ENCODE data around the gene CSNK2A2.

CSNK2A2 gene

DNA sequence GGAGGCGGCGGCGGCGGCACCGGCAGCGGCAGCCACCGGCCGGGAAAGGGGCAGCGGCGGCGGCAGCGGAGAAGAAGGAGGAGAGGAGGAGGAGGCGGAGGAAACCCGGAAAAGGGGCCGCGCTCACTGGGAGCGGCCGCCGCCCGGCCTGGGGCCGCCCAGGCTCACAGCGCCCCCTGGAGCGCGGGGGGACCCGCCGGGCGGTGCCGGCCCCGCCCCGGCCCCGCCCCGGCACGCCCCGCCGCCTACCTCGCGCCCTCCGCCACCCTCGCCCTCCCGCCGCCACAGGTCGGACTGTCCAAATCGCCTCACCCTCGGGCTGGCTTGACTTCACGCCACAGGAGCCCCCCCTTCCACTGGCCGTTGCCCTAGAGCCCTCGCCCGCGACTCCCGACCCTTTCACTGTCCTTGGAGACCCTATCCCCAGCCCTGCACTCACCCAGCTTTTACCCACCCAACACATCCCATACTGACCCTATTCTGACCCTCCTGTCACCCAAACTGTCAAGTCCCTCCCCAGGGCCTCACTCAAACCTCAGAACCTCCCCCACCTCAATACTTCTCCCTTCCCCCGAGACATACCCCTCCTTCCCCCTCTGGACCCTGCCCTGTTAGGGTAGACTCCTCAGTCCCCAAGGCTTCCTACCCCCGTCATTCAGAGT, at the start of gene CSNK2A2:
TSS of gene CSNK2A2 (minus strand) at position 85 of the 662 bp plus-strand sequence. CDS start 370 bp downstream, outside the sequence.
- peak; percentile 63 to 68 for DNase-seq (ENCODE audit: low read depth in 2 of 2)

- DNase-seq (ENCODE audit: low read depth in 2 of 2): no peak
These were observed 45.7 kb upstream of the CSNK2A2 start for GRCh38 chr16:58243528-58244004.

DNA sequence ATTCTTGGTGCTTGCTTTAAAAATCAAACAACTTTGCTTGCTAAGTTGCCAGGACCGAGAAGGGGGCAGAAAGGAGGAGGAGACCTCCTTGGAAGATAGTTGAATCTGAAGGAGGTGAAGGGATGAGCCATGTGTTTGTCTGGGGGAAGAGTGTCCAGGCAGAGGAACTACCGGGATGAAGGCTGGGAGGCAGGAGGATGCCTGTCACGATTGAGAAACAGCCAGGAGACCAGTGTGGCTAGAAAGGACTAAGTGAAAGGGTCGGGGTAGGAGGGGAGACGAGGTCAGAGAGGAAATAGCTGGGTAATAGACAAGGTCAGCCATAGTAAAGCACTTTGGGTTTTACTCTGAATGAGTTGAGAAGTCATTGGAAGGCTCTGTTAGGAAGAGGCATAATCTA, 38.9 kb upstream of the CSNK2A2 start:
- no peak for DNase-seq (ENCODE audit: low read depth in 2 of 2)

- peak; percentile 64 to 67 for DNase-seq (ENCODE audit: low read depth in 2 of 2)
These were observed 38.4 kb upstream of the CSNK2A2 start for GRCh38 chr16:58236231-58236690.

- no peak for DNase-seq (ENCODE audit: low read depth in 2 of 2)
These were observed 37.8 kb upstream of the CSNK2A2 start for GRCh38 chr16:58235663-58236062.

GRCh38 chr16:58234831-58235595, 37.1 kb upstream of the CSNK2A2 start:
- DNase-seq (ENCODE audit: low read depth in 2 of 2): no peak

DNA sequence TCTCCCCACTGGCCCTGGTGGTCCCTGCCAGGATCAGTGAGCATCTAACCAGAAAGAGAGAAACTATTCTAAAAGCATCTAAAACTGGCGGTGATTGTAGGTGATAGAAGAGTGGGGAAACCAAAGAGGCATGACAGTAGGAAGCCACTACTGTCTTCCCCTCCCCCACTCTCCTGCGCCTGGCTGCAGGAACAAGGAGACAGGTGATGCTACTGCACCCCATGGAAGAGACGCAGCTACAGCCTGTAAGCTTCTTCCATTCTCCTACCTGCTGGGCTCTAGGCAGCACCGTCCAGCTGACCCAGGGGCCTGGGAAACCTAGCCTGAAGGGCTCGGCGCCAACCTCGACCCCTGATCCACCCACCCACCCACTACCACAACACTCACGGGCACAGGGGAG, 32.4 kb upstream of the CSNK2A2 start:
- no peak for DNase-seq (ENCODE audit: low read depth in 2 of 2)

- no peak for DNase-seq (ENCODE audit: low read depth in 2 of 2)
These were observed 28.9 kb upstream of the CSNK2A2 start for GRCh38 chr16:58226790-58227189.

GRCh38 chr16:58225965-58226602, 28.2 kb upstream of the CSNK2A2 start:
- DNase-seq (ENCODE audit: low read depth in 2 of 2): no peak

- DNase-seq (ENCODE audit: low read depth in 2 of 2): no peak
These were observed 24.8 kb upstream of the CSNK2A2 start for GRCh38 chr16:58222532-58223316.

GRCh38 chr16:58219432-58219831, 21.5 kb upstream of the CSNK2A2 start:
- DNase-seq (ENCODE audit: low read depth in 2 of 2): no peak

- DNase-seq (ENCODE audit: low read depth in 2 of 2): no peak
These were observed 20.9 kb upstream of the CSNK2A2 start for GRCh38 chr16:58218786-58219185.

- no peak for DNase-seq (ENCODE audit: low read depth in 2 of 2)
These were observed 19.5 kb upstream of the CSNK2A2 start for GRCh38 chr16:58217311-58217925.

DNA sequence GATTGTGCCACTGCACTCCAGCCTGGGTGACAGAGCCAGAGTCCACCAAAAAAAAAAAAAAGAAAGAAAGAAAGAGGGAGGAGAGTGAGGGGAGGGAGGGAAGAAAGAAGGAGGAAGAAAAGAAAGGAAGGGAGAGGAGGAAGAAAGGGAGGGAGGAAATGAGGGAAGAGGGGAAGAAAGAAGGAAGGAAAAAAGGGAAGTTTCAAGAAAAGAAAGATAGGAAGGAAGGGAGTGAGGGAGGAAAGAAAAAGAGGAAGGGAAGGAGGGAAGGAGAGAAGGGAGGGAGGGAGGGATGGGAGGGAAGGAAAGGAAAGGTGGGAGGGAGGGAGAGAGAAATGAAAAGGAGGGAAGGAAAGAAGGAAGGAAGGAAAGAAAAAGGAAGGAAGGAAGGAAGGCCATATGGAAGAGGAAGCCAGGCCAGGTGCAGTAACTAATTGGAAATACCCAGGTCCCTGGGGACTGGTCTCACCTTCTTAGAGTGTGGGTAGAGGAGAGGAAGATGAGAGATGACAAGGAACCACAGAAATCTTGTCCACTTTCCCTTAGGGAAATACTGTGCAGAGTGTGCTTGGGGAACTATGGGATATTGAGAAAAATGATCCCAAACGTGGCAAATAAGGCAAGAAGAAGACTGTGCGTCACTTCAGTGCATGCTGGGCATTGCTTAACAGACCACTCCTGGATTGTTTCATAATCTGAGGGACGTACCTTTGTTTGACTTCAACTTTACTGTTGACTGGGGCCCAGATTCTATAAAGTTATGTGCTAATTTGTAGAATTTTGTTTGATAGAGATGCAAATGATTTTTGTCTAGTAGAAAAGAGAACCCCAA, 15.1 kb upstream of the CSNK2A2 start:
- no peak for DNase-seq (ENCODE audit: low read depth in 2 of 2)

DNA sequence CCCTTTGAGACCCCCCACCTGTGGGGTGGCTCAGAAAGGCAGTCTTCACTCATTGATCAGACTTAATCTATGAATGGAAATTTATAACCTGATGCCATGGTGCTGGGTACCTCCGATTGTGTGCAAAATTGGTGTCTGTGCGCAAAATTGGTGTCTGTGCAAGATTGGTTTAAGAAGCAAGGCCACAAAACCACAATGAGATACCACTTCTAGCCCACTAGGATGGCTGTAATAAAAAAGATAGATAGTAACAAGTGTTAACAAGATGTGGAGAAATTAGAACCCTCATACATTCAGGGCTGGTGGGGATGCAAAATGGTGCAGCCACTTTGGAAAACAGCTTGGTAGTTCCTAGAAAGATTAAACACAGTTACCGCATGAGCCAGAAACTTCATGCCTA, 13.9 kb upstream of the CSNK2A2 start:
- DNase-seq (ENCODE audit: low read depth in 2 of 2): no peak

GRCh38 chr16:58211245-58211644, 13.3 kb upstream of the CSNK2A2 start:
- DNase-seq (ENCODE audit: low read depth in 2 of 2): no peak

GRCh38 chr16:58205276-58206036, 7.5 kb upstream of the CSNK2A2 start:
- DNase-seq (ENCODE audit: low read depth in 2 of 2): no peak

GRCh38 chr16:58201163-58201562, 3.3 kb upstream of the CSNK2A2 start:
- DNase-seq (ENCODE audit: low read depth in 2 of 2): no peak

DNA sequence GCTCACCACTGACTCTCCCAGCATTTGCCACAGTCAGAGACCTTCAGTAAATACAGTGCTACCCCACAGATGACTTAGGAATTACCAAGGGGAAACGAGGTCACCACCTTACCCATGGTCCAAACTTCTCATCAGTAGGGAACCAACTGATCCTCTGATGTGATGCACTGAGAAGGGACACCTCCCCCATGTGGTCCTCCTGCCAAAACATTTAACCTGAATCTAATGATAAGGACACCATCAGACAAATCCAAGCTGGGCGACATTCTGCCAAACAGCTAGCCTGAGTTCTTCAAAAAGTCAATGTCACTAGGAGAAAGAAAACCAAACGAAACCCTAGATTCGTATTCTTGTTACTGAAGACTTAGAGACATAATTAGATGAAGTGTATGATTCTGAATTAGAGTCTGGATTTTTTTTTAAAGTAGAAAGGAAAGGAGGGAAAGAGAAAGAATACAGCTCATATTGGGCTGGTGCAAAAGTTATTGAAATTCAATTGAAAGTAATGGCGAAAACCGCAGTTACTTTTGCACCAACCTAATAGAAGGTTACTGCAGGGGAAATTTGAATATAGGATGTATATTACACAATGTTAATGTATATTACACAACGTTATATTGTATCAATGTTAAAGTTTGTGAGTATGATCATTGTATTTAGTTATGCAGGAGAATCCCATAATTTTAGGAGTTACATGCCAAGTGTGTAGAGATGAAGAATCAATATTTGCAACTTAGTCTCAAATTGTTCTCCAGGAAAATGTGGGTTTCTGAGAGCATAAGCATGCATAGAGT, 2.3 kb upstream of the CSNK2A2 start:
- DNase-seq (ENCODE audit: low read depth in 2 of 2): no peak
